GM15510 (cell line): ENCODE results near the gene WDR35.

Experiments used
- POLR2A ChIP-seq: IDR thresholded peaks from 3 replicates; pipeline ENCODE4 v1.6.1; 2011; ENCODE audit warnings: borderline replicate concordance; ENCODE audit not compliant: insufficient read length; ENCODE audit errors: extremely low read depth

Gene WDR35

GRCh38 chr2:19933351-19933981, 56.4 kb downstream of the WDR35 start:
- TF ChIP-seq POLR2A: no peak

- no peak for TF ChIP-seq POLR2A
These were observed 57.0 kb downstream of the WDR35 start for GRCh38 chr2:19932928-19933327.

- TF ChIP-seq POLR2A: no peak
These were observed 60.7 kb downstream of the WDR35 start for GRCh38 chr2:19929226-19929625.

GRCh38 chr2:19916385-19916950, 73.4 kb downstream of the WDR35 start:
- TF ChIP-seq POLR2A: no peak

- no peak for TF ChIP-seq POLR2A
These were observed 75.5 kb downstream of the WDR35 start for GRCh38 chr2:19914266-19914975.

- no peak for TF ChIP-seq POLR2A
These were observed 77.9 kb downstream of the WDR35 start for GRCh38 chr2:19911808-19912509.

GRCh38 chr2:19902216-19902740, 87.6 kb downstream of the WDR35 start:
- TF ChIP-seq POLR2A: no peak

- peak; percentile 80 for TF ChIP-seq POLR2A
These were observed 88.3 kb downstream of the WDR35 start, which contains the start of gene TTC32 for GRCh38 chr2:19901442-19902215. Gene TTC32, minus strand, starts transcription at chr2:19901983. Its CDS starts 129 bp downstream, at chr2:19901854.

GRCh38 chr2:19900931-19901441, 88.9 kb downstream of the WDR35 start:
- no peak for TF ChIP-seq POLR2A

GRCh38 chr2:19899985-19900930, 89.6 kb downstream of the WDR35 start:
- TF ChIP-seq POLR2A: no peak

GRCh38 chr2:19898592-19899329, 91.1 kb downstream of the WDR35 start:
- TF ChIP-seq POLR2A: no peak

GRCh38 chr2:19897623-19898245, 92.2 kb downstream of the WDR35 start:
- no peak for TF ChIP-seq POLR2A
